ENCODE measurements around the gene DVL2. TPM values are rescaled to one million over a fixed set of nuclear protein-coding genes. Genes with fewer than 3 reads are reported as not detected.

Gene DVL2
- polyA plus RNA-seq, 1 experiment = 5.1 TPM

GRCh38 chr17:7191069-7191468, 43.2 kb downstream of the DVL2 start:
- Histone ChIP-seq H3K27me3 (ENCODE audit: control insufficient read depth, insufficient read depth, low read length) (no peaks in the 10 kb centered on the region), H3K27ac (ENCODE audit: low read depth, low read length) (no peak overlapping the region), H3K4me3 (ENCODE audit: low read depth, low read length) (no peak overlapping the region), H3K9me3 (ENCODE audit: control insufficient read depth, insufficient read depth, low read length) (no peaks in the 10 kb centered on the region)
- DNase-seq (ENCODE audit: low read depth, low spot score) = no peak
- CTCF ChIA-PET = interaction anchor here (0.7 to 1.1 kb wide), 2 partner anchors 14 to 138 kb away, joined by 5 to 8 read pairs; no protein-coding TSS in a partner anchor
- POLR2A ChIA-PET = interaction anchor here (0.6 kb wide), 1 partner anchor 61 kb away, joined by 3 read pairs; the partner anchor contains the start of genes CTDNEP1 and ELP5
- TF ChIP-seq CTCF (IDR thresholded peaks at IDR 0.05; ENCODE audit: low read depth, low read length) = no peak

GRCh38 chr17:7190276-7190917, 43.9 kb downstream of the DVL2 start:
- ChIA-PET CTCF (interaction anchor here (0.7 to 1.1 kb wide), 2 partner anchors 13 to 137 kb away, joined by 5 to 8 read pairs; no protein-coding TSS in a partner anchor), POLR2A (interaction anchor here (0.6 kb wide), 1 partner anchor 61 kb away, joined by 3 read pairs; the partner anchor contains the start of genes CTDNEP1 and ELP5)
- Histone ChIP-seq H3K27me3 (ENCODE audit: control insufficient read depth, insufficient read depth, low read length) (no peaks in the 10 kb centered on the region), H3K9me3 (ENCODE audit: control insufficient read depth, insufficient read depth, low read length) (no peaks in the 10 kb centered on the region), H3K4me3 (ENCODE audit: low read depth, low read length) (no peak overlapping the region), H3K27ac (ENCODE audit: low read depth, low read length) (no peak overlapping the region)
- no peak for DNase-seq (ENCODE audit: low read depth, low spot score)
- no peak for TF ChIP-seq CTCF (IDR thresholded peaks at IDR 0.05; ENCODE audit: low read depth, low read length)

- no peak for DNase-seq (ENCODE audit: low read depth, low spot score)
- ChIA-PET CTCF (interaction anchor here (0.7 to 1.0 kb wide), 2 partner anchors 8 to 140 kb away, joined by 3 read pairs; no protein-coding TSS in a partner anchor), POLR2A (interaction anchor here (0.7 kb wide), 1 partner anchor 13 kb away, joined by 3 read pairs; no protein-coding TSS in a partner anchor)
- H3K9me3 ChIP-seq (ENCODE audit: control insufficient read depth, insufficient read depth, low read length) = no peaks in the 10 kb centered on the region
- H3K4me3 ChIP-seq (ENCODE audit: low read depth, low read length) = no peak overlapping the region
- peak; percentile 39 for TF ChIP-seq CTCF (IDR thresholded peaks at IDR 0.05; ENCODE audit: low read depth, low read length)
- no peaks in the 10 kb centered on the region for H3K27me3 ChIP-seq (ENCODE audit: control insufficient read depth, insufficient read depth, low read length)
- H3K27ac ChIP-seq (ENCODE audit: low read depth, low read length) = no peak overlapping the region
Observed at GRCh38 chr17:7186241-7186640, 48.1 kb downstream of the DVL2 start.

- no peak for TF ChIP-seq CTCF (IDR thresholded peaks at IDR 0.05; ENCODE audit: low read depth, low read length)
- Histone ChIP-seq H3K27ac (ENCODE audit: low read depth, low read length) (no peak overlapping the region), H3K4me3 (ENCODE audit: low read depth, low read length) (no peak overlapping the region), H3K27me3 (ENCODE audit: control insufficient read depth, insufficient read depth, low read length) (no peaks in the 10 kb centered on the region), H3K9me3 (ENCODE audit: control insufficient read depth, insufficient read depth, low read length) (no peaks in the 10 kb centered on the region)
- ChIA-PET CTCF (interaction anchor here (0.7 to 1.2 kb wide), 2 partner anchors 139 to 1225 kb away, joined by 4 to 5 read pairs; no protein-coding TSS in a partner anchor), POLR2A (no interaction called here)
- DNase-seq (ENCODE audit: low read depth, low spot score) = no peak
Observed at GRCh38 chr17:7184647-7185046, 49.7 kb downstream of the DVL2 start.

GRCh38 chr17:7184091-7184488, 50.2 kb downstream of the DVL2 start:
- no peak for DNase-seq (ENCODE audit: low read depth, low spot score)
- TF ChIP-seq CTCF (IDR thresholded peaks at IDR 0.05; ENCODE audit: low read depth, low read length) = no peak
- H3K4me3 ChIP-seq (ENCODE audit: low read depth, low read length) = no peak overlapping the region
- H3K27ac ChIP-seq (ENCODE audit: low read depth, low read length) = no peak overlapping the region
- POLR2A ChIA-PET = no interaction called here
- no peaks in the 10 kb centered on the region for H3K9me3 ChIP-seq (ENCODE audit: control insufficient read depth, insufficient read depth, low read length)
- H3K27me3 ChIP-seq (ENCODE audit: control insufficient read depth, insufficient read depth, low read length) = no peaks in the 10 kb centered on the region
- CTCF ChIA-PET = interaction anchor here (0.6 to 0.7 kb wide), 2 partner anchors 405 to 1226 kb away, joined by 4 to 5 read pairs; no protein-coding TSS in a partner anchor

All from AG04450 (cell line).